Tibial nerve (tissue), 4 donors: ENCODE measurements around the gene ANAPC2. TPM values are rescaled to one million over a fixed set of nuclear protein-coding genes. Genes with fewer than 3 reads are reported as not detected.
"Not testable (repeated sequence)": the region's sequence is repeated elsewhere in the genome, so short reads cannot be mapped to it uniquely, and the experiment has no call there.

Experiments used
- DNase-seq, 2 donors: peaks; one replicate each; pipeline ENCODE4 v3.0.0-alpha.2; 2019; ENCODE audit warnings: low spot score in 2 of 2
- H3K27ac ChIP-seq, 4 donors: fragments of 200-600 bp; sonication (generic) in 3 of 4; one replicate each; pipeline ENCODE4 v1.5.1; 2017 to 2019; ENCODE audit warnings: mild to moderate bottlenecking in 1 of 4
- H3K27me3 ChIP-seq, 2 donors: fragments of 200-600 bp; sonication (generic) in 1 of 2; one replicate each; pipeline versions ENCODE4 v1.5.1 to v1.6.0; 2017 to 2019
- H3K36me3 ChIP-seq, 3 donors: fragments of 200-600 bp; sonication (generic); one replicate each; pipeline ENCODE4 v1.5.1; 2018 to 2019
- H3K4me1 ChIP-seq, 4 donors: fragments of 200-600 bp; sonication (generic) in 3 of 4; one replicate each; pipeline ENCODE4 v1.5.1; 2017 to 2019
- H3K4me3 ChIP-seq, 4 donors: fragments of 200-600 bp; sonication (generic) in 3 of 4; one replicate each; pipeline ENCODE4 v1.5.1; 2017 to 2019; ENCODE audit warnings: mild to moderate bottlenecking in 1 of 4, moderate library complexity in 1 of 4
- H3K9me3 ChIP-seq, 4 donors: fragments of 200-600 bp; sonication (generic) in 3 of 4; one replicate each; pipeline ENCODE4 v1.5.1; 2017 to 2019
- EP300 ChIP-seq, 2 donors: sonication (generic); formaldehyde crosslinking; IDR thresholded peaks; one replicate each; pipeline ENCODE4 v1.6.1; 2017; ENCODE audit warnings: antibody characterized with exemption in 2 of 2, mild to moderate bottlenecking in 1 of 2
- POLR2A ChIP-seq, 2 donors: fragments of 450-650 bp; IDR thresholded peaks; one replicate each; pipeline ENCODE4 v1.6.1; 2017; ENCODE audit warnings: antibody characterized with exemption in 2 of 2, mild to moderate bottlenecking in 2 of 2, moderate library complexity in 2 of 2
- WGBS, 2 donors: methylation state at CpG; one replicate each; pipeline ENCODE4 v1.1.5; 2018; 5-methylcytosine and 5-hydroxymethylcytosine counted together
- total RNA-seq, 4 donors: library from RNA; depleted of rRNA; stranded (reverse); fragments of >200 nt; gene quantifications; one replicate each; pipeline ENCODE4 v1.1.0, GENCODE V29; 2016
- TF ChIP-seq, protein P1 (sequence below), 5 experiments: fragments of 200-600 bp in 3 of 5; fragments of 450-650 bp in 2 of 5; sonication (generic) in 3 of 5; IDR thresholded peaks; one replicate each; pipeline ENCODE4 v1.5.1; 2016 to 2019; ENCODE audit warnings: antibody characterized with exemption in 5 of 5, mild to moderate bottlenecking in 3 of 5, moderate library complexity in 2 of 5

Gene ANAPC2
- total RNA-seq, 4 donors from 2014 or later, result 41.6 to 73.0 (median 58.9) TPM

DNA sequence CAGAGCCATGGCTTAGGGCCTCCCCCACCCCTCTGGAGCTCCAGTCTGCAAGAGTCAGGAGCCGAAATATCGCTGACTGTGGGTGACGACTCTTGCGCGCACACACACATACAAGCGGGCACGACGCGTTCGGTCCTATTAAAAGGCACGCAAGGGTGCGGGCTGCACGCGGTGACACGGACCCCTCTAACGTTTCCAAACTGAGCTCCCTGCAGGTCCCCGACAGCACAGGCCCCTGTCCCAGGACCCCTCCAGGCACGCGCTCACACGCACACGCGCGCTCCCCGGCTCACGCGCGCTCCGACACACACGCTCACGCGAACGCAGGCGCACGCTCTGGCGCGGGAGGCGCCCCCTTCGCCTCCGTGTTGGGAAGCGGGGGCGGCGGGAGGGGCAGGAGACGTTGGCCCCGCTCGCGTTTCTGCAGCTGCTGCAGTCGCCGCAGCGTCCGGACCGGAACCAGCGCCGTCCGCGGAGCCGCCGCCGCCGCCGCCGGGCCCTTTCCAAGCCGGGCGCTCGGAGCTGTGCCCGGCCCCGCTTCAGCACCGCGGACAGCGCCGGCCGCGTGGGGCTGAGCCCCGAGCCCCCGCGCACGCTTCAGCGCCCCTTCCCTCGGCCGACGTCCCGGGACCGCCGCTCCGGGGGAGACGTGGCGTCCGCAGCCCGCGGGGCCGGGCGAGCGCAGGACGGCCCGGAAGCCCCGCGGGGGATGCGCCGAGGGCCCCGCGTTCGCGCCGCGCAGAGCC, 49.5 kb downstream of the ANAPC2 start, which contains the start of gene GRIN1:
Gene GRIN1 (plus strand): TSS at position 433 of the 746 bp plus-strand sequence. CDS start 333 bp downstream, outside the sequence.
- Histone ChIP-seq H3K27me3 (peaks cover 0 to 93% of the 10 kb centered on the region in 2 donors), H3K27ac (no peak within 1 kb of the TSS), H3K4me3 (no peak within 1 kb of the TSS), H3K36me3 (no peaks in the 10 kb centered on the region), H3K4me1 (peaks cover 0 to 6% (median 0%) of the 10 kb centered on the region in 4 donors), H3K9me3 (no peaks in the 10 kb centered on the region)
- no peak for TF ChIP-seq EP300 (IDR thresholded peaks at IDR 0.05)
- TF ChIP-seq, protein P1, sequence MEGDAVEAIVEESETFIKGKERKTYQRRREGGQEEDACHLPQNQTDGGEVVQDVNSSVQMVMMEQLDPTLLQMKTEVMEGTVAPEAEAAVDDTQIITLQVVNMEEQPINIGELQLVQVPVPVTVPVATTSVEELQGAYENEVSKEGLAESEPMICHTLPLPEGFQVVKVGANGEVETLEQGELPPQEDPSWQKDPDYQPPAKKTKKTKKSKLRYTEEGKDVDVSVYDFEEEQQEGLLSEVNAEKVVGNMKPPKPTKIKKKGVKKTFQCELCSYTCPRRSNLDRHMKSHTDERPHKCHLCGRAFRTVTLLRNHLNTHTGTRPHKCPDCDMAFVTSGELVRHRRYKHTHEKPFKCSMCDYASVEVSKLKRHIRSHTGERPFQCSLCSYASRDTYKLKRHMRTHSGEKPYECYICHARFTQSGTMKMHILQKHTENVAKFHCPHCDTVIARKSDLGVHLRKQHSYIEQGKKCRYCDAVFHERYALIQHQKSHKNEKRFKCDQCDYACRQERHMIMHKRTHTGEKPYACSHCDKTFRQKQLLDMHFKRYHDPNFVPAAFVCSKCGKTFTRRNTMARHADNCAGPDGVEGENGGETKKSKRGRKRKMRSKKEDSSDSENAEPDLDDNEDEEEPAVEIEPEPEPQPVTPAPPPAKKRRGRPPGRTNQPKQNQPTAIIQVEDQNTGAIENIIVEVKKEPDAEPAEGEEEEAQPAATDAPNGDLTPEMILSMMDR (IDR thresholded peaks at IDR 0.05), result no peak
- TF ChIP-seq POLR2A (IDR thresholded peaks at IDR 0.05), result no peak
- WGBS, 2 donors, result 4 to 10% methylated on average over 21 to 22 of the region's 104 CpGs
- DNase-seq, result no peak

DNA sequence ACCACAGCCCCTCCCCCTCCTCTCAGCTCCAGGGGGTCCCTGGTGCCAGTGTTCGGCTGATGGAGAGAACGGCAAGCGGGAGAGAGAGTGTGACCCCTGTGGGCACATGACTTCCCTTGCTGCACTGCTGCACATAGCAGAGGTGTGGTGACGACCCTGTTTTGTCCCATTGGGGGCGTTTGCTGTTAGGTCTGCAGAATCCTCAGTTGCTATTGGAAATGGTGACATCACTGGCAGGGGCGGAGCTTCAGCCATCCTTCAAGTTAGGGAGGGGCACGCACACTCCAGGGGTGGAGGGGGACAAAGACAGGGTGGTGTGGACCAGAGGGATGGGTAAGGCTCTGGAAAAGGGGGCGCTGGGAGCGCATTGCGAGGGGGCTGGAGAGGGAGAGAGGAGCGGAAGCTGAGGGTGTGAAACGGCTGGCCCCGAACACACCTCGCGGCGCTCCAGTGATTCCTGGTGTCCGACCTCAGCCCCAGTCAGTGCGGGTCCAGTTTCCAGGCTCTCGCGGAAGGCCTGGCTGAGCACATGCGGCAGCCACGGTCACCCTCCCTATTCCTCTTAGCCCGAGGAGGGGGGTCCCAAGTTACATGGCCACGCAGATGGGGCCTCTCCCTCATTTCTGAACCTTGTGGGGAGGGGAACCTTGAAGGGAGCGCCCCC, 50.2 kb downstream of the ANAPC2 start:
- Histone ChIP-seq H3K27me3 (peaks cover 0 to 93% of the 10 kb centered on the region in 2 donors), H3K27ac (no peak overlapping the region), H3K9me3 (no peaks in the 10 kb centered on the region), H3K4me1 (peaks cover 0 to 6% (median 0%) of the 10 kb centered on the region in 4 donors), H3K36me3 (no peaks in the 10 kb centered on the region), H3K4me3 (no peak overlapping the region)
- TF ChIP-seq POLR2A (IDR thresholded peaks at IDR 0.05) (no peak), EP300 (IDR thresholded peaks at IDR 0.05) (no peak)
- TF ChIP-seq, protein P1 (IDR thresholded peaks at IDR 0.05), result no peak
- 5 to 8% methylated on average over 18 to 24 of the region's 25 CpGs for WGBS, 2 donors
- DNase-seq, result no peak

DNA sequence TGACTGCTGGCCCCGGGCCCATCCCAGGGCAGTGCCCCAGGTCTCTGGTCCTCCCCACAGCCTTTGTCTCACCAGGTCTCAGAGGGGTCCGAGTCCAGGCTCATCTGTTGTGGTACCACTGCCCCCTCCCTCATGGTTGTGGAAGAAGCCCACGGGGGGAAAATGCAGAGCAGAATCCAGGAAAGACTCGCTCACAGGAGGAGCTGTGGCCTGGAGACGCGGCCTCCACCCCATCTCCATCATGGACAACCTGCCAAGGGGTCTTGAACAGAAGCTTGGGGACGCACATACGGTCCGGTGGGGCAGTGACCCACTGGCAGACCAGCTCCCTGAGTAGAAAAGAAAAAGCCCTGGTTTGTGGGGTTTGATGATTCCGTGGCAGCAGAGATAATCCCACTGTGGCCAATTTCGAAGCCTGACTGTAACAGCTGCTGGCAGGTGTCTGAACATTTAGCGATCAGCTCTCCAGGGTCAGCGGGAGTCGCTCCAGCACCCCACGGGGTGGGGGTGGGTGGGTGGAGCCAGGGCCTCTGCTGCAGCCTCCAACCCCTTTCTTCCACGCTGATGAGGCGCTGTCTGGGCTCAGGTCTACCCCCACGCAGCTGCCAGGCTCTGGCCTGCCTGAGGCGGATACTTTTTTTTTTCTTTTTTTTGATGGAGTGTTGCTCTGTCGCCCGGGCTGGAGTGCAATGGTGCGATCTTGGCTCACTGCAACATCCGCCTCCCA, 51.3 kb downstream of the ANAPC2 start:
- Histone ChIP-seq H3K9me3 (peaks cover 0 to 7% (median 0%) of the 10 kb centered on the region in 4 donors), H3K4me1 (peaks cover 0 to 6% (median 0%) of the 10 kb centered on the region in 4 donors), H3K27ac (no peak overlapping the region), H3K27me3 (peaks cover 0 to 83% of the 10 kb centered on the region in 2 donors), H3K36me3 (no peaks in the 10 kb centered on the region), H3K4me3 (no peak overlapping the region)
- WGBS, 2 donors, result 68 to 74% methylated on average over 22 to 23 of the region's 23 CpGs
- DNase-seq, result no peak
- no peak for TF ChIP-seq EP300 (IDR thresholded peaks at IDR 0.05)
- TF ChIP-seq POLR2A (IDR thresholded peaks at IDR 0.05), result no peak

DNA sequence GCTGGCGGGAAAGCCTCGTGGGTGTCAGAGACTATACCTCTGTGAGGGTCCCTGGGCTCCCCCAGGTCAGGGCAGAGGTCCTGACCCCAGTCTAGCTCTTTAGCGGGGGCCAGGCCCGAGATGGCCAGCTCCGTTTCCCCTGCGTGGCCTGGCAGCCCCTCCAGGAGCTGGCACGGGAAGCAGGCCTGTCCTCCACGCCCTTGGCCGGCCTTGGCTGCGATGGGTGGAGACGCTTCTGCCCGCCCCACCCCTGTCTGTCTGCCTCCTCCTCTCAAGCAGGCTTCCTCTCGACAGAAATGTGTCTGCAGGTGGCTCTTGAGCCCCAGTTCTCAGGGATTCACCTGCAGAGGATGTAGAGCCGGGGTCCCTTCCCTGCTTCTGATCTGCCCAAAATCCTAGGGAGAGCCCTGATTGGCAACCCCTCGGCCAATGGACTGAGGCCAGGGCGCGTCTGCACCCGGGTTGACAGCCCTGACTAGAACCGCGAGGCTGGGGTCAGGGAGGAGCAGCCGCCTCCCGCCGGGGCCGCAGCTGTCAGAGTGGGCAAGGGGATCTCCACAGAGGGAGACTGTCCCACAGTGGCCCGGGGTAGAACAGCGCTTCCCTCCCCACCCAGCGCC, 52.0 kb downstream of the ANAPC2 start:
- DNase-seq, result no peak
- no peak for TF ChIP-seq POLR2A (IDR thresholded peaks at IDR 0.05)
- no peak for TF ChIP-seq EP300 (IDR thresholded peaks at IDR 0.05)
- TF ChIP-seq, protein P1 (IDR thresholded peaks at IDR 0.05), result no peak
- Histone ChIP-seq H3K4me3 (no peak overlapping the region), H3K4me1 (peaks cover 0 to 6% (median 0%) of the 10 kb centered on the region in 4 donors), H3K9me3 (peaks cover 0 to 12% (median 0%) of the 10 kb centered on the region in 4 donors), H3K36me3 (no peaks in the 10 kb centered on the region), H3K27ac (no peak overlapping the region), H3K27me3 (peaks cover 0 to 77% of the 10 kb centered on the region in 2 donors)
- WGBS, 2 donors, result 28 to 32% methylated on average over 17 to 19 of the region's 27 CpGs

DNA sequence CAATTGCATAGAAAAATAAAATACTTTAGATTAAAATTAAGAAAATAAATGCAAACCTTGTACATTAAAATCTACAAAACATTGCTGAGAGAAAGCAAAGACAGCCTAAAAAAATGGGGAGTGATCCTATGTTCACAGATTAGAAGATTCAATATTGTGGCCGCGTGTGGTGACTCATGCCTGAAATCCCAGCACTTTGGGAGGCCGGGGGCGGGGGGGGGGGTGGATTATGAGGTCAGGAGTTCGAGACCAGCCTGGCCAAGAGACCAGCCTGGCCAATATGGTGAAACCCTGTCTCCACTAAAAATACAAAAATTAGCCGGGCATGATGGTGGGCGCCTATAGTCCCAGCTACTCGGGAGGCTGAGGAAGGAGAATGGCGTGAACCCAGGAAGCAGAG, 53.2 kb downstream of the ANAPC2 start:
- not testable (repeated sequence) for H3K4me1 ChIP-seq, DNase-seq

More for the DNA sequence above, 53.2 kb downstream of the ANAPC2 start:
- H3K36me3 ChIP-seq, H3K4me3 ChIP-seq, H3K27ac ChIP-seq: not testable (repeated sequence)
- 81 to 83% methylated on average over 9 of the region's 9 CpGs for WGBS, 2 donors
- Histone ChIP-seq H3K27me3 (peaks cover 0 to 69% of the 10 kb centered on the region in 2 donors), H3K9me3 (peaks cover 0 to 22% (median 0%) of the 10 kb centered on the region in 4 donors)
